HL-60 (cell line): Measurements from ENCODE around the gene ZNF423.

Experiments
- DNase-seq, 2 experiments: peaks; one replicate each; pipeline ENCODE4 v3.0.0-alpha.2; 2010 to 2020; ENCODE audit warnings: low read depth in 1 of 2, low spot score in 1 of 2
- H3K27ac ChIP-seq: fragments of 250-450 bp; sonication (Bioruptor Pico); replicated peaks from 2 replicates; pipeline ENCODE4 v1.5.1; 2020; ENCODE audit warnings: mild to moderate bottlenecking, moderate library complexity
- H3K27me3 ChIP-seq: fragments of 250-450 bp; sonication (Bioruptor Pico); 2 replicates; pipeline ENCODE4 v1.5.1; 2021; ENCODE audit warnings: mild to moderate bottlenecking, moderate library complexity; ENCODE audit not compliant: insufficient read depth, poor library complexity, severe bottlenecking
- H3K4me3 ChIP-seq: replicated peaks from 2 replicates; pipeline ENCODE4 v1.5.1; 2011; ENCODE audit warnings: mild to moderate bottlenecking, control low read depth, low read length; ENCODE audit not compliant: insufficient read depth
- GABPA ChIP-seq: IDR thresholded peaks from 2 replicates; pipeline ENCODE4 v1.6.1; 2012; ENCODE audit warnings: low read depth
- POLR2AphosphoS5 ChIP-seq: IDR thresholded peaks from 2 replicates; pipeline ENCODE4 v1.6.1; 2012; ENCODE audit warnings: low read depth
- SPI1 ChIP-seq: IDR thresholded peaks from 2 replicates; pipeline ENCODE4 v1.6.1; 2012; ENCODE audit warnings: low read depth, mild to moderate bottlenecking, borderline replicate concordance
- TF ChIP-seq, protein P1 (sequence below): IDR thresholded peaks from 2 replicates; pipeline ENCODE4 v1.6.1; 2012; ENCODE audit warnings: low read depth; ENCODE audit not compliant: insufficient replicate concordance
- TF ChIP-seq, protein P2 (sequence below): IDR thresholded peaks from one replicate; pipeline ENCODE4 v1.5.1; 2011; ENCODE audit warnings: low read length, control low read depth, inconsistent platforms; ENCODE audit not compliant: insufficient read depth

ZNF423 gene

DNA sequence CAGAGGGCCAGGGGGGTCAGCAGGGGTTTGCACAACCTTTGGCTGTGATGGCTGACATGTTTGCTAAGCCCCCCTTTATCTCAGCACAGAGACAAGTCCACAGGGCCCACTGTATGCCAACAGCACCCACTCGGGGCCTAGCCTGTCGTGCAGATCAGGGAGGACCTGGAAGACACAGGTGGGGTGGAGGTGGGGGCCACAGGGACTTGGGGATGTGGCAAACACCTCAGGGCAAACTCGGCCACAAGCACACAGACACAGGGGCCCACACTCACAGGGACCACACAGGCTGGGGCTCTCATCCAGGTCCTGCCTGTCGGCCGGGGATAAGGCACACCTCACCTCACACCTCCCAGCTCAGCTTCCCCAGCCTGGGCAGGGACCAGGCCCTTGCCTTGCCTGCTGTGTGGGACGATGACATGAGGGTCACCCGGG, 394.4 kb downstream of the ZNF423 start:
- no peaks in the 10 kb centered on the region for H3K27me3 ChIP-seq
- TF ChIP-seq, protein P1, sequence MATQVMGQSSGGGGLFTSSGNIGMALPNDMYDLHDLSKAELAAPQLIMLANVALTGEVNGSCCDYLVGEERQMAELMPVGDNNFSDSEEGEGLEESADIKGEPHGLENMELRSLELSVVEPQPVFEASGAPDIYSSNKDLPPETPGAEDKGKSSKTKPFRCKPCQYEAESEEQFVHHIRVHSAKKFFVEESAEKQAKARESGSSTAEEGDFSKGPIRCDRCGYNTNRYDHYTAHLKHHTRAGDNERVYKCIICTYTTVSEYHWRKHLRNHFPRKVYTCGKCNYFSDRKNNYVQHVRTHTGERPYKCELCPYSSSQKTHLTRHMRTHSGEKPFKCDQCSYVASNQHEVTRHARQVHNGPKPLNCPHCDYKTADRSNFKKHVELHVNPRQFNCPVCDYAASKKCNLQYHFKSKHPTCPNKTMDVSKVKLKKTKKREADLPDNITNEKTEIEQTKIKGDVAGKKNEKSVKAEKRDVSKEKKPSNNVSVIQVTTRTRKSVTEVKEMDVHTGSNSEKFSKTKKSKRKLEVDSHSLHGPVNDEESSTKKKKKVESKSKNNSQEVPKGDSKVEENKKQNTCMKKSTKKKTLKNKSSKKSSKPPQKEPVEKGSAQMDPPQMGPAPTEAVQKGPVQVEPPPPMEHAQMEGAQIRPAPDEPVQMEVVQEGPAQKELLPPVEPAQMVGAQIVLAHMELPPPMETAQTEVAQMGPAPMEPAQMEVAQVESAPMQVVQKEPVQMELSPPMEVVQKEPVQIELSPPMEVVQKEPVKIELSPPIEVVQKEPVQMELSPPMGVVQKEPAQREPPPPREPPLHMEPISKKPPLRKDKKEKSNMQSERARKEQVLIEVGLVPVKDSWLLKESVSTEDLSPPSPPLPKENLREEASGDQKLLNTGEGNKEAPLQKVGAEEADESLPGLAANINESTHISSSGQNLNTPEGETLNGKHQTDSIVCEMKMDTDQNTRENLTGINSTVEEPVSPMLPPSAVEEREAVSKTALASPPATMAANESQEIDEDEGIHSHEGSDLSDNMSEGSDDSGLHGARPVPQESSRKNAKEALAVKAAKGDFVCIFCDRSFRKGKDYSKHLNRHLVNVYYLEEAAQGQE: no peak
- TF ChIP-seq, protein P2, sequence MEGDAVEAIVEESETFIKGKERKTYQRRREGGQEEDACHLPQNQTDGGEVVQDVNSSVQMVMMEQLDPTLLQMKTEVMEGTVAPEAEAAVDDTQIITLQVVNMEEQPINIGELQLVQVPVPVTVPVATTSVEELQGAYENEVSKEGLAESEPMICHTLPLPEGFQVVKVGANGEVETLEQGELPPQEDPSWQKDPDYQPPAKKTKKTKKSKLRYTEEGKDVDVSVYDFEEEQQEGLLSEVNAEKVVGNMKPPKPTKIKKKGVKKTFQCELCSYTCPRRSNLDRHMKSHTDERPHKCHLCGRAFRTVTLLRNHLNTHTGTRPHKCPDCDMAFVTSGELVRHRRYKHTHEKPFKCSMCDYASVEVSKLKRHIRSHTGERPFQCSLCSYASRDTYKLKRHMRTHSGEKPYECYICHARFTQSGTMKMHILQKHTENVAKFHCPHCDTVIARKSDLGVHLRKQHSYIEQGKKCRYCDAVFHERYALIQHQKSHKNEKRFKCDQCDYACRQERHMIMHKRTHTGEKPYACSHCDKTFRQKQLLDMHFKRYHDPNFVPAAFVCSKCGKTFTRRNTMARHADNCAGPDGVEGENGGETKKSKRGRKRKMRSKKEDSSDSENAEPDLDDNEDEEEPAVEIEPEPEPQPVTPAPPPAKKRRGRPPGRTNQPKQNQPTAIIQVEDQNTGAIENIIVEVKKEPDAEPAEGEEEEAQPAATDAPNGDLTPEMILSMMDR: no peak
- no peak for DNase-seq
- no peak overlapping the region for H3K27ac ChIP-seq
- H3K4me3 ChIP-seq: no peak overlapping the region

DNA sequence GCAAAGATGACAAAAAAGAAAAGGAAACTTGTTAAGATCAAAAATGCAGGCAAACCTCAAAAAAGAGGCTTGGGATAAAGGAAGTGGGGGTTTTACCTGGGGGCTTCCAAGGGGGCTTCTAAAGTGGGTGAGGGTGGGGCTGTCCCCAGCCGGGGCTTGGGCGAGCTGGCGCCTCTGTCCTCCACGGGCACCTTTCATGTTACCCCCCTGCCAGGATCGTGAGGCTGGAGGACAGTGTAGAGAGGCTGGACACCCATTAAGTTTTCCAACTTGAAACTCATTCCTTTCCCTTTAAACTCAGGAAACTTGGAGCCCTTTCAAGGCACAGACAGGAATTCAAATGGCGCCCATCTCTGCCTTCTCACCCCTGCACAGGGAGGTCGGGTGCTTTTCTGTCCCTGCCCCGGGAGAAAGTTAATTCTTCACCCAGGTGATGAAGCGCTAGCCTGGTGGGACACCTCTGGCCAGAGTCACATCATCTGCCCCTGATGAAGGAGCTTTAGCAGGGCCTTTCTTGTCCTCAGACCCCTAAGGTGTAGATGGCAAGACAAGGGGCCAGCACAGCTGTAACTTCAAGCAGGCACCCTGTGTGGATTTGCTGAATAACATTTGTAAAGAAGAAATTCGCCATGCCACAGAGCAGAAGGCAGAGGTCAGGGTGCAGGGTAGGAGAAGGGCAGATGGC, 395.0 kb downstream of the ZNF423 start:
- no peak for DNase-seq
- TF ChIP-seq POLR2AphosphoS5 (no peak), GABPA (no peak), SPI1 (no peak)
- Histone ChIP-seq H3K27me3 (no peaks in the 10 kb centered on the region), H3K4me3 (no peak overlapping the region), H3K27ac (no peak overlapping the region)

DNA sequence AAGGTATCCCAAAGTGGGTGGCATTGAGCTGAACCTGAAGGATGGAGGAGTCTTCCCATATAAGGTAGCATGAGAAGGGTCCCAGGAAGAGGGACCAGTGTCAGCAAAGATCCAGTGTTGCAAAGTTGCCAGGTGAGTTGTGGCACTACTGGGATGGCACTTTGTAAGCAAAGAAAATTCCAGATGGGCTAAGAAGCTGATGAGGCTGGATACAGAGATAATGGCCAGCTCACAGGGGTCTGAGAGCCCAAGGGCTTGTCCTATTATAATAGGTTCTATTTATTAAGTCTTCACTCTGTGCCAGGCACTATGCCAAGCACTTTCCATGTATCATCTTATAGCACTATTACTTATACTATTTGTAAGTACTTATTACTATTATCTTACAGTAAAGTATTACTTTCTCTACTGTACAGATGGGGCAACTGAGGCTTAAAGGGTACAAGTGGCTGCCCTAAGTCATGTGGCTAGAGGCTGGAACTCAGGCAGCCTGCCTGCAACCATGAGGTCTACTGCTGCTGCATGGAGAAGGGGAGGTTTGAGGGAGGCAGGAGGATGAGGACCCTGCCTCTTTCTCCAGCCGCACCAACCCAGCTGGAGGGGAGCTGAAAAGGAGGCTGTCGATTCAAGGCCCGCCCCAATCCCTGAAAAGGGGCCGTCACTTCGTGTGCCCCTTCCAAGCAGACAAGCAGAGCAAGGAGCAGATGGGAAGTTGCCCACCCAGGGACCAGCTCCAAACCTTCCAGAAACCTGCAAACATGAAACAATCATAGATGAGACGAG, 395.8 kb downstream of the ZNF423 start:
- no peak overlapping the region for H3K27ac ChIP-seq
- H3K4me3 ChIP-seq: no peak overlapping the region
- DNase-seq: no peak
- no peak for TF ChIP-seq SPI1
- TF ChIP-seq, protein P1: no peak
- no peak for TF ChIP-seq GABPA
- TF ChIP-seq POLR2AphosphoS5: no peak
- TF ChIP-seq, protein P2: no peak
- H3K27me3 ChIP-seq: no peaks in the 10 kb centered on the region

DNA sequence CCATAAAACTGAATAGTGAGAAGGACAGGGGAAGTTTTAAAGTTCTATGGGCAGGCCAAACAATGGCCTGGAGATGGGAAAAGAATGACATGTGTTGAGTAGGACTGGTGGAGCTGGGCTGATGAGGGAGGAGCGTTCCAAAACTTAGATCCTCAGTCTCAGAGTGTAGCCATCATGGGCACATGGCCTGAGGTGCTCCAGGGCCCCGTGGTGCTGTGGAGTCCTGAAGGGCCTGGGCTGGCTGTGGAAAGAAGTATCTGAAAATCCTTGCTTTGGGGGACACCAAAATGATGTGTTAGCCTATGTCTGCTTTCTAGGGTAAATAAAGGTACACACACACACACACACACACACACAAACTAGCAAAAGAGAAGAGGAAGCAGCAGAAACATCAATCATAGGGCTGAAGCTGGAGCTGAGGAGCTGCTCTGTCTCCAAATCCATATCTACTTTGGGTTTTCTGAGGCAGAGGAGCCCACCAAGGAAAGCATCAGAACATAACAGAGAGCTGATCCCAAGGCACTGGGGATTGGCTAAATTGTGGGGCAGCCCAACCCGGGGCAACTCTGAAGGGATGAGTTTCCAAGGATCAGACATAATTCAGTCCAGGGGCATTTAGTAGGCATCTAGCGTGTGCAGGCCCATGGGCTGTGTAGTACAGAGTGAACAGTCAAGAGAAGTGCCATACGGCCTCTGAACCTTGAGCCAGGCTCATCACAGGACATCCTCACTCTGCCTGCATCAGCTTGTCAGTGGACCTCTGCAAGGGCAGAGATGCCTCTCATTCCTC, 397.1 kb downstream of the ZNF423 start:
- TF ChIP-seq, protein P1: no peak
- no peak for TF ChIP-seq GABPA
- no peak for TF ChIP-seq SPI1
- TF ChIP-seq, protein P2: no peak
- no peak for TF ChIP-seq POLR2AphosphoS5
- H3K27me3 ChIP-seq: no peaks in the 10 kb centered on the region
- no peak for DNase-seq
- no peak overlapping the region for H3K27ac ChIP-seq
- no peak overlapping the region for H3K4me3 ChIP-seq
